Tibial nerve (tissue), 4 donors: Measurements from ENCODE around the gene GPC6. TPM values are rescaled to one million over a fixed set of nuclear protein-coding genes. Genes with fewer than 3 reads are reported as not detected.
A peak's percentile ranks its signal among the peaks of the same experiment; 100 is the strongest.

Source experiments
- DNase-seq, 2 donors: peaks; one replicate each; pipeline ENCODE4 v3.0.0-alpha.2; 2019; ENCODE audit warnings: low spot score in 2 of 2
- H3K27ac ChIP-seq, 4 donors: fragments of 200-600 bp; sonication (generic) in 3 of 4; one replicate each; pipeline ENCODE4 v1.5.1; 2017 to 2019; ENCODE audit warnings: mild to moderate bottlenecking in 1 of 4
- H3K27me3 ChIP-seq, 2 donors: fragments of 200-600 bp; sonication (generic) in 1 of 2; one replicate each; pipeline versions ENCODE4 v1.5.1 to v1.6.0; 2017 to 2019
- H3K36me3 ChIP-seq, 3 donors: fragments of 200-600 bp; sonication (generic); one replicate each; pipeline ENCODE4 v1.5.1; 2018 to 2019
- H3K4me1 ChIP-seq, 4 donors: fragments of 200-600 bp; sonication (generic) in 3 of 4; one replicate each; pipeline ENCODE4 v1.5.1; 2017 to 2019
- H3K4me3 ChIP-seq, 4 donors: fragments of 200-600 bp; sonication (generic) in 3 of 4; one replicate each; pipeline ENCODE4 v1.5.1; 2017 to 2019; ENCODE audit warnings: mild to moderate bottlenecking in 1 of 4, moderate library complexity in 1 of 4
- H3K9me3 ChIP-seq, 4 donors: fragments of 200-600 bp; sonication (generic) in 3 of 4; one replicate each; pipeline ENCODE4 v1.5.1; 2017 to 2019
- CTCF ChIP-seq, 5 experiments: fragments of 200-600 bp in 3 of 5; fragments of 450-650 bp in 2 of 5; sonication (generic) in 3 of 5; IDR thresholded peaks; one replicate each; pipeline ENCODE4 v1.5.1; 2016 to 2019; ENCODE audit warnings: antibody characterized with exemption in 5 of 5, mild to moderate bottlenecking in 3 of 5, moderate library complexity in 2 of 5
- EP300 ChIP-seq, 2 donors: sonication (generic); formaldehyde crosslinking; IDR thresholded peaks; one replicate each; pipeline ENCODE4 v1.6.1; 2017; ENCODE audit warnings: antibody characterized with exemption in 2 of 2, mild to moderate bottlenecking in 1 of 2
- POLR2A ChIP-seq, 2 donors: fragments of 450-650 bp; IDR thresholded peaks; one replicate each; pipeline ENCODE4 v1.6.1; 2017; ENCODE audit warnings: antibody characterized with exemption in 2 of 2, mild to moderate bottlenecking in 2 of 2, moderate library complexity in 2 of 2
- whole genome bisulfite sequencing, 2 donors: methylation state at CpG; one replicate each; pipeline ENCODE4 v1.1.5; 2018; 5-methylcytosine and 5-hydroxymethylcytosine counted together
- total RNA-seq, 4 donors: library from RNA; depleted of rRNA; stranded (reverse); fragments of >200 nt; gene quantifications; one replicate each; pipeline ENCODE4 v1.1.0, GENCODE V29; 2016

Gene GPC6
- total RNA-seq, 4 donors from 2014 or later: 21.9 to 39.5 (median 29.8) TPM

GRCh38 chr13:93685900-93686299 is 459.3 kb downstream of the GPC6 start:
- no peak for DNase-seq
- Histone ChIP-seq H3K4me1 (no peaks in the 10 kb centered on the region), H3K36me3 (no peaks in the 10 kb centered on the region), H3K27ac (no peak overlapping the region), H3K4me3 (no peak overlapping the region), H3K9me3 (no peaks in the 10 kb centered on the region), H3K27me3 (no peaks in the 10 kb centered on the region)
- 97 to 98% methylated on average over 1 of the region's 1 CpG for WGBS, 2 donors
- TF ChIP-seq CTCF (IDR thresholded peaks at IDR 0.05) (no peak), EP300 (IDR thresholded peaks at IDR 0.05) (no peak), POLR2A (IDR thresholded peaks at IDR 0.05) (no peak)

- no peak overlapping the region for H3K27ac ChIP-seq
- no peak overlapping the region for H3K4me3 ChIP-seq
- DNase-seq: no peak
- H3K27me3 ChIP-seq: no peaks in the 10 kb centered on the region
- H3K9me3 ChIP-seq: no peaks in the 10 kb centered on the region
- H3K36me3 ChIP-seq: no peaks in the 10 kb centered on the region
- H3K4me1 ChIP-seq: no peaks in the 10 kb centered on the region
- TF ChIP-seq EP300 (IDR thresholded peaks at IDR 0.05) (no peak), CTCF (IDR thresholded peaks at IDR 0.05) (no peak), POLR2A (IDR thresholded peaks at IDR 0.05) (no peak)
Measured at GRCh38 chr13:93686399-93686798, 459.8 kb downstream of the GPC6 start.

GRCh38 chr13:93687261-93687660 is 460.7 kb downstream of the GPC6 start:
- TF ChIP-seq EP300 (IDR thresholded peaks at IDR 0.05) (no peak), CTCF (IDR thresholded peaks at IDR 0.05) (no peak), POLR2A (IDR thresholded peaks at IDR 0.05) (no peak)
- no peak for DNase-seq
- Histone ChIP-seq H3K27me3 (no peaks in the 10 kb centered on the region), H3K36me3 (no peaks in the 10 kb centered on the region), H3K4me3 (no peak overlapping the region), H3K4me1 (no peaks in the 10 kb centered on the region), H3K27ac (no peak overlapping the region), H3K9me3 (no peaks in the 10 kb centered on the region)

- H3K4me3 ChIP-seq: no peak overlapping the region
- no peak overlapping the region for H3K27ac ChIP-seq
- H3K36me3 ChIP-seq: no peaks in the 10 kb centered on the region
- no peaks in the 10 kb centered on the region for H3K27me3 ChIP-seq
- TF ChIP-seq POLR2A (IDR thresholded peaks at IDR 0.05) (no peak), CTCF (IDR thresholded peaks at IDR 0.05) (no peak), EP300 (IDR thresholded peaks at IDR 0.05) (no peak)
- no peaks in the 10 kb centered on the region for H3K4me1 ChIP-seq
- H3K9me3 ChIP-seq: no peaks in the 10 kb centered on the region
- DNase-seq: no peak
Measured at GRCh38 chr13:93689333-93689732, 462.7 kb downstream of the GPC6 start.

- TF ChIP-seq CTCF (IDR thresholded peaks at IDR 0.05) (no peak), POLR2A (IDR thresholded peaks at IDR 0.05) (no peak), EP300 (IDR thresholded peaks at IDR 0.05) (no peak)
- Histone ChIP-seq H3K4me3 (no peak overlapping the region), H3K4me1 (no peaks in the 10 kb centered on the region), H3K9me3 (no peaks in the 10 kb centered on the region), H3K36me3 (no peaks in the 10 kb centered on the region), H3K27ac (no peak overlapping the region), H3K27me3 (no peaks in the 10 kb centered on the region)
- WGBS, 2 donors: 49 to 61% methylated on average over 1 of the region's 1 CpG
- peak in 1 of 2 donors; percentile 18 for DNase-seq
Measured at GRCh38 chr13:93690139-93690538, 463.5 kb downstream of the GPC6 start.
